T-helper 2 cell treated with Interferon-gamma antibody and Interleukin-4, amounts not matched to agents 100 ng/mL and 5 ng/mL, for 36 hours (primary cell): ENCODE results near the gene TRABD2B. TPM values are rescaled to one million over a fixed set of nuclear protein-coding genes. Genes with fewer than 3 reads are reported as not detected.

Source experiments
- intact Hi-C: fragments of 100-400 bp; cut with micrococcal nuclease; formaldehyde crosslinking; loops from one replicate; pipeline ENCODE4 v1.15.1; 2023
- total RNA-seq: library from RNA; stranded (reverse); gene quantifications from 2 replicates; pipeline ENCODE4 v1.2.3, GENCODE V29; 2022

Gene TRABD2B
- total RNA-seq, 1 donor from 2014 or later = not detected

GRCh38 chr1:47738560-47739182 is 258.5 kb downstream of the TRABD2B start:
- intact Hi-C loops = no loop called here

- intact Hi-C loops = no loop called here
Measured at GRCh38 chr1:47732489-47732888, 264.7 kb downstream of the TRABD2B start.

- intact Hi-C loops = no loop called here
Measured at GRCh38 chr1:47731730-47732129, 265.5 kb downstream of the TRABD2B start.

DNA sequence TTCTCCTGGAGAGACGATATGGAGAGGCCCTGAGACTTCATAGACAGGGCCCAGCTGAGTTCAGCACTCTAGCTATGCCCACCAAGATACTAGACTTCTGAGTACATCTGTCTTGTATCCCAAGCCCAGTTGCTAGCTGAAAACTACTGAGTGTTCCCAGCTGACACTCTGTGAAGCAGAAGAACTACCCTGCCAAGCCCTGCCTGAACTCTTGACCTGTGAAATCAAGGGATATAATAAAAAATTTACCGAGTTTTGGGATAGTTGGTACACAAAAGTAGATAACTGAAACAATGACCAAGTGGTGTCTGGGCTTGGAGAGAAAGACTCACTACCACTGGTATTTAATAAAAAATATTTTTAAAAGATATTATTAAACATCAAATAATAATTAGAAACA is 267.5 kb downstream of the TRABD2B start:
- intact Hi-C loops = no loop called here

- intact Hi-C loops = no loop called here
Measured at GRCh38 chr1:47727697-47728085, 269.5 kb downstream of the TRABD2B start.

- intact Hi-C loops = no loop called here
Measured at GRCh38 chr1:47727051-47727696, 270.0 kb downstream of the TRABD2B start.

DNA sequence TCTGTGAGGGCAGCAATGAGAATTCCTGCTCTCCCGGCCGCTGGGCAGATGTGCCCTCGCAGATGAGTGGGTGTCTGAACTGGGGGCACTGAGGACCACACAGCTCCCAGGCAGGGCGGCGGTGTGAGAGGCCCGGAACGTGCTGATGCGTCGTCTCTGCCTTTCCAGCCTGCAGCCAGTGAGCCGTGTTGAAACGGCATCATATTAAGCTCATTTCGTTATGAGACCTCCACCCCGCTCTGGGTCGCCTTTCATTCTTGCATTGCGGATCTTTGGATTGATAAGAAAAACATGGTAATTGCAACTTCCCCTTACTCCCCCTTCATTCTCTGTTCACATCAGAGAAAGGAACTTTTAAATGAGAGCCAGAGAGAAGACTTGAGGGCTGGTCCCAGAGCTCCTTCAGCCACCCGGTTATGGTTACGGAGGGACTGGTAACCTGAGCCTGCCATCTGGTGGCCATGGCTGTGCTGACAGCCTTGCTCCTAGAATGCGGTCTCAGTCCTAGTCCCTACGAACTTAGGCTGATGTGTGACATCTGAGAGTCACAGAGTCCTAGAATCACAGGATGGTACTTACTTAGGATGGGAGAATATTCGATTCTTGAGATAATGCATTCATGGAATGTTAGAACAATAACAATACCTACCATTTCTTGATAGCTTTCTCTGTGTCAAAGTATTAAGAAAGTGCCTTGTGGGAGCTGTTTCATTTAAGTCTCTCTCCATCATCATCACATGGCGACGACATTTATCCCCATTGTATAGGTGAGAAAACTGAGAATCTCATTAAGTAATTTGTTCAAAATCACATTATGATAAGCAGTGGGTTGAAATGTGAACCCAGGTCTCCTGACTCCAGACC is 271.0 kb downstream of the TRABD2B start:
- intact Hi-C loops = loop anchor here (1.0 kb wide), 3 partner anchors 290 to 338 kb away; no protein-coding TSS in a partner anchor

DNA sequence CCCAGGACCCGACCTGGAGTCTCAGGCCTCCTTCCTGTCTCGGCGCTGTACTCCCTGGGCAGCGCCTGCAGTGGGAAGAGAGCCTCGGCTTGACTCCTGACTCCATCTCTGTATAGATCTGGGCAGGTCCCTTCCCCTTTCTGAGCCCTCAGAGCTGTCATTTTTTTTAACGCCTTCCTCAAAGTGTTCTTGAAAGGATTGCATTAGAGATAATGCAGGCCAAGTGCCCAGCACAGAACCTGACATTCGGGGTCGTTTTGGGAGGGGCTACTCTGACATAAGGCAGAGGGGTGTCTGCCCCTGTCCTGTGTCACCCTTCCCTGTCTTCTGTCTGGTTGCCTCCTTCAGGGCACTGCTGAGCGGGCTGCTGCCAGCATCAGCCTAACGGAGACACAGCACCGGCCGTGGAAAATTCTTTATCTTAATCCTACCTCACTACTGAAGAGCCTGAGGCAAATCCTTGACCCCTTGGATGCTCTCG is 271.6 kb downstream of the TRABD2B start:
- intact Hi-C loops = no loop called here

GRCh38 chr1:47725000-47725473 is 272.1 kb downstream of the TRABD2B start:
- intact Hi-C loops = no loop called here

DNA sequence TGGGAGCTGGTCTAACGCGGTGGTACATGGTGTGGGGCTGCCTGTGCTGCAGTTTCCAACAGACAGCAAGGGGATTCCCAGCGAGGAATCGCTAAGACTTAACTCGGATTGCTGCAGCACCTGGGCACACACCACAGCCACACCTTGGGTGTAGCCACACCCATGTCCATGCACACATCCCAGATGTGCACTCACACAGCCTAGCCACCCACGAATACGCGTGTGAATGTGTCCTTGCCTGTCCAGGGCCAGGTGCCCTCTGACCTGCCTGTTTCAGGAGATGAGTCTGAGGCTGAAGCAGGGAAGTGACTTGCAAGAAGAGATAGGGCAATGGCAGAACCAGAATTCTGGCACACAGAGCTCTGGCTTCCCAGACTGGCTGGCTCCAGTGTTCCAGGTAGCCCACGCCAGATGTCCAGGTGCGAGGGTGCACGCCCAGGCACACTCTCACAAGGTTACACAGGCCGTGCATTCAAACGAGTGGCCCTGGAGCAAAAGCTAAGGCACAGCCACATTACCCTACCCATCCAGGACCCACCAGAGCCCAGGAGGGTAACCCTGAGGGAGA is 272.7 kb downstream of the TRABD2B start:
- intact Hi-C loops = no loop called here

DNA sequence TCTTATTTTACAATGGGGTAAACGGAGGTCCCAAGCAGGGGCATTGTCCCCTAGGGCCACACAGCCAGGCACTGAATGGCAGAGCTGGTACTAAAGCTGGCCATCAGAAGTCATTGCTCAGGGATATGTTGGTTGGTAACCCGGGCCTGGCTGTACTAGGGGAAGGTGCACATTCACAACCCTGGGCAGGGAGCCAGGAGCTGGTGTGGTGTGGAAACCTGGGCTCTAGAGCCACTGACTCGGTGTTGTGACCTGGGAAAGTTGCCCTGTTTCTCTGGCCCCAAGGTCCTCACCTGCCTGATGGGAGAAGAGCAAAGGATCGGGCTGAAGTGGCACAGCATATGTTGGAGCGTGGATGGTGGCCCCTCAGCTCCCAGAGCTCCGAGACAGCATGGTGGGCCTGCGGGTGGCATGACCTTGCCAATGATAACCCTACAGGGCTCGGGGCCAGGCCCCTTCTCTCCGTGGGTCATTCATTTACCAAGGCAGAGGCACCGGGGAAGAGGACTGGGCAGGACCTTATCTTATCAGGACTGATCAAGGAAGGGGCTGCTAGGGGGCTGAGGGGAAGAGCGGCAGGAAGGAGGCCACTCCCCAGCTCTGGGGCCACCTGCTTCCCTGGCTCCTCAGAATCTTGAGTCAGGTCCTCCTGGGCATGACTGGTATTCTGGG is 274.1 kb downstream of the TRABD2B start:
- intact Hi-C loops = no loop called here

GRCh38 chr1:47722101-47722500 is 275.1 kb downstream of the TRABD2B start:
- intact Hi-C loops = no loop called here

- intact Hi-C loops = no loop called here
Measured at GRCh38 chr1:47720111-47720510, 277.1 kb downstream of the TRABD2B start.

- intact Hi-C loops = no loop called here
Measured at GRCh38 chr1:47717341-47717740, 279.8 kb downstream of the TRABD2B start.

DNA sequence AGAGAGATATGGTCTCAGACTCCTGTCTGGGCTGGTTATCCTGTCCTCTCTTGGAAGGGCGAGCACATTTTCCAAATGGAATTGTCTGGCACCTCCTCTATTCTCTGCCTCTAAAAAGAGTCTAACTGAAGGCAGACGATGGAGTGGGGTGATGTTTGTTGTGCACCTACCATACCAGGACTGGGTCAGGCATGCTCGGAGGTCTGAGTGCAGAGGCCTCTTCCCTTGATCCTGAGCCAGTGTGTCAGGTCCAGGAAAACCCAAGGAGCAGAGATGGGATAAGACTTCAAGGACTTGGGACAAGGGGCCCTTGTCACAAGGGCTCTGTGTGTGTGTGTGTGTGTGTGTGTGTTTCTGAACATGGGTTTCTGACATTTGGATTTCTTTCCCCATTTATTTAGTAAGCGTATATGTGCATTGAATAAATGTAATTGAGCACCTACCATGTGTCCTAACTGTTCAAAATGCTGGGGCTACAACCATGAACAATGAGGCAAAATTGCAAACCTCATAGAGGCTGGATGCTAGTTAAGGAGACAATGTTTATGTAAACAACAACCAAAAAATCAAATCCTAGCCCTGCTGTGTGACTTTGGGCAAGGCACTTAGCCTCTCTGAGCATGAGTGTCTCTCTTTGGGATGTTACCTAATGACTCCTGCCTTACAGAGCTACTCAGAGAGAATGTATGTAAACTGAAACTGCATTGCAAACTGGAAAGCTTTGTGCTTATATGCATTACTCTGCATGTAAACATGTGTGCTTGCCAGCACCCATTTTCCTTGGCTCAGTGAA is 283.0 kb downstream of the TRABD2B start:
- intact Hi-C loops = loop anchor here (5.0 kb wide), 1 partner anchor 537 kb away; no protein-coding TSS in a partner anchor

- intact Hi-C loops = loop anchor here (5.0 kb wide), 1 partner anchor 536 kb away; no protein-coding TSS in a partner anchor
Measured at GRCh38 chr1:47713333-47713953, 283.7 kb downstream of the TRABD2B start.

- intact Hi-C loops = loop anchor here (5.0 kb wide), 1 partner anchor 535 kb away; no protein-coding TSS in a partner anchor
Measured at GRCh38 chr1:47712596-47713299, 284.4 kb downstream of the TRABD2B start.

DNA sequence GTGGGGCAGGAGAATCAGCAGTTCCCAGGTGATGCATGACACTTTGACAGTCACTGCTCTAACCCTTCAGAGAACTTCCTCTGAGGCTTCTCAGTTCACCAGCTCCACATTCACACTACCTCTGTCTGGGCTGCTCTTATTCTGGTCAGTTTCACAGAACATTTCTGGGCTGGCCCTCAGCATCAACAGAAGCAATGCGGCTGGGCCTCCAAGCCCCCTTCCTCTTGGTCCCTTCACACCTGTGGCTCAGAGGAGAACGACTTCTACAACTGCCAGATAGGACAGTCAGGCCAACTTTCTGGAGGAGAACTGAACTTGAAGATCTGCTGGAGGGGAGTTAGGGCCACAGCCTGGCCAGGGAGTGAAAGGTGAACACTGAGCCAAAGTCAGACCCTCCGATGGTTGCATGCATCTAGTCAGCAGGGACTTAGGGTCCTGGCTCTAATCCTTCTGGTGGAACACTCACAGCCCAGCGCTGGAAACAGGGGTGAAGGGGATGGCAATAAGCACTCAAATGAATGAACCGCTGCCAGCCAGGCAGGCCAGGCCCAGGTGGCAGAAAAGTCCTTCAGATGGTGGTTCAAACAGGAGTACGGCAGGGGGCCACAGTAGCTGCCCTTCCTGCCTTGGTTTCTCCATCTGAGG is 285.2 kb downstream of the TRABD2B start:
- intact Hi-C loops = loop anchor here (5.0 kb wide), 1 partner anchor 535 kb away; no protein-coding TSS in a partner anchor
